Fibroblast of skin of left quadriceps (primary cell): ENCODE measurements around the gene DNAJC22.
"Not testable (repeated sequence)": the region's sequence is repeated elsewhere in the genome, so short reads cannot be mapped to it uniquely, and the experiment has no call there.

Source experiments
- DNase-seq, 2 experiments: peaks; one replicate each; pipeline ENCODE4 v3.0.0-alpha.2; 2013; ENCODE audit warnings: low read depth in 2 of 2

DNAJC22 gene

DNA sequence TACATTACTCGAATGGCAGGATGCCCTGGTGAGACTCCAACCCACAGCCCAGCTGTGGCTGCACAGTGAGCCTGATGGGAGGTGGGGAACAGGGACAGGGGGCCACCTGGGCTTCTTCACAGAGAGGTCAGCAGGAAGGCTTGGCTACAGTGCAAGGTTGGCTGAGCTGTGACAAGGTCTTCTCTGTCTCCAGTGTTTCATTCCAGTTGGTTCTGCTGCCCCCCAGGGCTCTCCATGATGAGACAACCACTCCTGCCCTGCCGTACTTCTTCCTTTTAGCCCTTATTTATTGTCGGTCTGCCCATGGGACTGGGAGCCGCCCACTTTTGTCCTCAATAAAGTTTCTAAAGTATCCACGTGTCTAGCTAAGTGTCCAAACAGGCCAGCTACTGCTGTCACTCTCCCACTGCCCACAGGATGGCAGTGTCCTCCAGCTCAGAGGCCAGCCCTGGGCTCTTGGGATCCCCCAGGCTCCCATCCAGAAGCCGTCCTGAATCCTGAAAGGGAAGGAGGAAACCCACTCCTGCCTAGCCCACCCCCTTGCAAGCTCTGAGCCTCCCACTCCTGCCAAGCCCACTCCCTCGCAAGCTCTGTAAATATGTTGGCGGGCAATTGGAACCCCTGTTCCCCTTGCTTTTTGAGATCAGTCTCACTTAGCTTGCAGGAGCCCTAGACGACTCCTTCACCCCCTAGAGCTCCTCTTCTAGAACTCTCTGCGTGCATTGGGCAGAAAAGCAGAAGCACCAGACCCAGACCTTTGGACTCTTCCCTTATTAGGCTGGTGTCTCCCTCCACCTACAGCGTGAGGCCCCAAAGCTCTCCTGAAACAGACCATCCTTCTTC is 15.1 kb upstream of the DNAJC22 start:
- peak in 1 of 2 experiments; percentile 32 for DNase-seq

- no peak for DNase-seq
Observed at GRCh38 chr12:49332441-49332861, 14.2 kb upstream of the DNAJC22 start.

DNA sequence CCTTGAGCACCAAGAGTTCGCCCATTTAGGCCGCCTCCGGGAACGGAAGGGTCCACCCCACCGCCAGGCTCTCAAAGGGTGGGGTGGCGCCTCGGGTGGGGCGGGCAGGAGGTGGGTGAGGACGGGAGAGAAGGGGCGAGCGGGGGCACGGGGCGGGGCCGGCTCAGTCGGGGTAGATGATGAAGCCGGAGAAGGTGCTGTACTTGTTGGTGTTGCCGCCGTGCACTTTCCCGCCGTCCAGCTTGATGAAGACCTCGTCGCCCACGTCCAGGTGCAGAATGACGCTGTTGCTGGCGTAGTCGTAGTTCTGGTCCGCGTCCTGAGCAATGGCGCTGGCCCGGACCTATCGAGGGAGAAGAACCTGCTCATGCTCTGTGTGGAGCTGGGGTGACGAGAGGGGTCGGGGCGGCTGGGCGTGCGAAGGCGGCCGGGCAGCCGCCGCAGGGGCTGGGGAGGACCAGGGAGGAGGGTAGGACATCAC is 13.8 kb upstream of the DNAJC22 start:
- DNase-seq = no peak

GRCh38 chr12:49333778-49334177 is 12.9 kb upstream of the DNAJC22 start:
- DNase-seq = not testable (repeated sequence)

- DNase-seq = no peak
Observed at GRCh38 chr12:49334226-49334625, 12.5 kb upstream of the DNAJC22 start.

DNA sequence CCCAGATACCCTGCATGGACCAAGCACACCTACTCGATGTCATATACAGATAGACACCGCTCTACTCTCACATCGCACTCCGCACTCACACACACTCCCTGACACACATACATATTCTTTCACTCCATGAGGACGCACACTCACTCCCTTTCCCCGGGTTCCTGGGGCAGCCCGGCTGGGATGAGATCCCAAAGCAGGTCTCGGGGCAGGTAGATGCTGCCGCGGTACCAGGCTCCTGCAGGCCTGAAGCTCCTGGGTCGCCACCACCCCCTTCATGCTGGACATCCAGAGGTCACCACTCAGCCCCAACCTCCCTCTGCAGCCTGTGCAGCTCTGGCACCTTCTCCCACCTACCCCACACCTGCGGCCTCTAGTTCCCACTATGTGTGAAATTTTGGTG is 12.0 kb upstream of the DNAJC22 start:
- DNase-seq = no peak

DNA sequence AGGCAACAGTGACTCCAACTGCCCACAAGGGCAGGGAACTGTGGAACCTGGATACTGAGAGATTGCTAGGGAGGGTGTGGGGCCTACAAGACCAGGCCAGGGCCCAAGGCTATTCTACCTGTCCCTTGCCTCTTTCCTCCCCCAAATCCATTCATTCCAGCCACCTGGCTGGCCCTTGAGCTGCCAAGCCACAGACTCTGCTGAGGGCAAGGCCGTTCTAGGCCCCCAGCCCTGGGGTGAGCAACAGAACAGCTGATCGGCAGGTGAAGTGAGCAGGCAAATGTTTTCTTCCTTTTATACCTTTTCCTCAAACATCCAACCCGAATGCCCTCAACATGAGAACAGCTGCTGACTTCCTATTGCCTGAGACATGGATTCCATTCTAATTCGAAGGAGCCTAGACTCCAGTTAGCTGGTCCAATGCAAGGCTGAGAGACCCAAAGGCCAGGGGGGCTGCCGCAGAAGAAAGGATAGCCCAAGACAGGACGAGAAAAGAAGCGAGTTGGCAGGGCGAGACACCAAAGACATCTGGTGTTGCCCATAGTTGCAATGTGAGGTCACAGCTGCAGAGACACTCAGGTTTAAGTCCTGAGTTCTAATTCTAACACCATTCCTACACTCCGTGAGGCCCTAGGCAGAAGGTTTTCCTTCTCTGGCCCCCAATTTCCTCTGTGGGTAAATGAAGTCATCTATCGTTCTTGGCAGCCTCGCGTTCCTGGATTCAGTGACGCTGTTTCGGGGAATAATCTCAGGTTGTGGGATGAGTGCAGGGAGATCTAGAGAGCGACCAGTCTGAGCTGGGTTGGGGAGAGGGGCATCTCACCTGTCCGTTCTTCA is 11.4 kb upstream of the DNAJC22 start:
- DNase-seq = no peak

DNA sequence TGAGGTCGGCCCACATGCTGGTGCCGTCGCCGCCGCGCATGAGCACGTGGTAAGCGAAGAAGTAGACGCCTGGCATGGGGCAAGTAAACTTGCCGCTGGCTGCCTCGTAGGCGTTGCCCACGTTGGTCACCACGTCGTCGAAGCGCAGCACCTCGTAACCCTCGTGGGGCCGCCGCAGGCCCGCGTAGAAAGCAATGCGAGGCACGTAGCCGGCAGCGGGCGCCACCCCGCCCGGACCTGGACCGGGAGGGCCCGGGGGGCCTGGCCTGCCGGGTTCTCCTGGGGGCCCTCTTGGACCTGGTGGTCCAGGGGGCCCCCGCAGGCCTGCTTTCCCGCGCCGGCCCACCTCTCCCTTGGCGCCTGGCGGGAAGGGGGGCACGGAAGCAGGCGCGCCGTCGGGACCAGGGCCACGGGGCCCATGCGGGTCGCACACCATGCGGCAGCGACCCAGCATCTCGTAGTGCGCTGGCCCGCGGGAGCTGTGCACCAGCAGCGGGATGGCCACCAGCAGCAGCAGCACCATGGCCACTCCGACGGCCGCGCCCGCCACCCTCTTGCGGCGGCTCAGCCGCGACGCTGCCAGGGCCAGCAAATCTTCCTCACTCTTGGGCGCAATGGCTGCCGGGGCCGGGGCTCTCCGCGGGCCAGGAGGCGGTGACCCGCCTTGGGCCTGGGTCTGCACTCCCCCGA is 10.6 kb upstream of the DNAJC22 start:
- no peak for DNase-seq

DNA sequence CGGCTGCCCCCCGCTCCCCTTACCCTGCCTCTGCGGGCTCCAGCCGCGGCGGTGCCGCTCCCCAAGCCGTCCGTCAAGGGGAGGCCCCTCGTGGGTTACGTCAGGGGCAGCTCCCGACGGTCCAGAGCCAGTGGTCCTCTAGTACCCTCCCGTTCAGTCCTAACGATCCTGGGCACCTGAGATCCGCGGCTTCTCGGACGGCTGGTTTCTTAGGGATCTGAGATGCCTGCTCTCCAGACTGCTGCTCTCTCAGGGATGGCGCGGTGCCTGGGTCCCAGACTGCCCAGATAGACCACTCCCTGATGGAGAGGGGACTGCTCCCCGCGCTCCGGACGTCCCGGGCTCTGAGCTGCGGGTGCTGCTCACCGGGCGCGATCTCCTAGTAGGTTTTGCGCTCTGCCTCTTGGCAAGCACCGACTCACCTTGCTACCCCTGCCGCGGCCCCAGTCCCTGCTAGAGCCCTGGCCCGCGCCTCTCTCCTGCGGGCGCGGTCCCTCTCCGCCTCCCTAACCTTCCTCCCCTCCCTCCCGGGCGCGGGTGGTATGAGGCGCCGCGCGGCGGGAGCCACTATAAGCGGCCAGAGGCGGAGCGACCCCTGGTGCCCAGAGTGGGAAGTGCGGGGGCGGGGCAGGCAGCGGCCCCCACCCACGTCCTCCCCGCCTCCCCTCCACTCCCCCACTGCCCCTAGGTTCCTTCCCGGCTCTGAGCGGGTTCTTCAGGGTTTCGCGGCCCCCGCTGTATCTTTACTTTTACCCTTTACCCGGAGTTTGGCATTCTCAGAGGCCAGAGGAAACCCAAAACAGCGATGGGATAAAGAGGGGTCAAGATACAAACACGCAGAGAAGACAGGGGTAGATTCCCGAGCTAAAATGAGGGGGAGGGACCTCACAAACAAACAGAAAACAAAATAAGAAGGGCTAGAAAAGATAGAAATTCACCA is 9.8 kb upstream of the DNAJC22 start, which contains the start of gene C1QL4:
TSS of gene C1QL4 (minus strand) at position 544 of the 940 bp plus-strand sequence. CDS start 711 bp downstream, outside the sequence.
- DNase-seq = peak in 1 of 2 experiments; percentile 23

GRCh38 chr12:49338830-49339463 is 7.7 kb upstream of the DNAJC22 start:
- DNase-seq = no peak

DNA sequence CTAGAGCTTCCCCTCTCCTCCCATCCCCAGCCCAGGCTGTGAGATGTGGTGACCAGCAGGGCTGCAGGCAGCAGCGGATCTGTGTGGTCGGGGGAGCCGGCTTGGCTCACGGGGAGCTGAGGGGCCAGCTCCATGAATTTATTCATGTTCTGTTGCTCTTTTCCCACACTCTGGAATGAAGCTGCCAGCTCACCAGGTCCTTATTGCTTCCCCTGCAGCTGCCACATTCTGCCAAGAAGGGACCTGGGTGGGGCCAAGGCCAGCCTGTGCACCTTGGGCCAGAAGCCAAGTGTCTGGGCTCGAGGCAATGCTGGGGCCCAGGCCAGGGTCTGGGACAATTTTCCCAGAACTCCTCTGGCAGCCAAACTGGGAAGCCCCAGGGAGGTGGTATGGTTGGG is 7.2 kb upstream of the DNAJC22 start:
- no peak for DNase-seq

GRCh38 chr12:49340095-49340870 is 6.4 kb upstream of the DNAJC22 start:
- no peak for DNase-seq

GRCh38 chr12:49340971-49341776 is 5.5 kb upstream of the DNAJC22 start:
- no peak for DNase-seq

DNA sequence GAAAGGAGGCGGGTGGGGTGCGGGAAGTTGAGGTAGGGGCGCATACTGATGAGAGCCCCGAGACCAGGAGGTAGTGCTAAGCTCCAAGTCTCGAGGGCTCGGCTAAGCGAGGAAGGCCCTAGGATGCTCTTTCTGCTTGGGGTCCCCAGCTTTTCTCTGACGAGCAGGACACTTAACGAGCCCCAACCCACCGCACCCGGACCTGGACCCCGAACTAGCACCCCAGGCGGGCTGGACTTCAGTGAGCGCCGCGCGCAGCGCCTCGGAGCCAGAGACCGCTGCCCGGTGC is 5.0 kb upstream of the DNAJC22 start:
- no peak for DNase-seq

DNA sequence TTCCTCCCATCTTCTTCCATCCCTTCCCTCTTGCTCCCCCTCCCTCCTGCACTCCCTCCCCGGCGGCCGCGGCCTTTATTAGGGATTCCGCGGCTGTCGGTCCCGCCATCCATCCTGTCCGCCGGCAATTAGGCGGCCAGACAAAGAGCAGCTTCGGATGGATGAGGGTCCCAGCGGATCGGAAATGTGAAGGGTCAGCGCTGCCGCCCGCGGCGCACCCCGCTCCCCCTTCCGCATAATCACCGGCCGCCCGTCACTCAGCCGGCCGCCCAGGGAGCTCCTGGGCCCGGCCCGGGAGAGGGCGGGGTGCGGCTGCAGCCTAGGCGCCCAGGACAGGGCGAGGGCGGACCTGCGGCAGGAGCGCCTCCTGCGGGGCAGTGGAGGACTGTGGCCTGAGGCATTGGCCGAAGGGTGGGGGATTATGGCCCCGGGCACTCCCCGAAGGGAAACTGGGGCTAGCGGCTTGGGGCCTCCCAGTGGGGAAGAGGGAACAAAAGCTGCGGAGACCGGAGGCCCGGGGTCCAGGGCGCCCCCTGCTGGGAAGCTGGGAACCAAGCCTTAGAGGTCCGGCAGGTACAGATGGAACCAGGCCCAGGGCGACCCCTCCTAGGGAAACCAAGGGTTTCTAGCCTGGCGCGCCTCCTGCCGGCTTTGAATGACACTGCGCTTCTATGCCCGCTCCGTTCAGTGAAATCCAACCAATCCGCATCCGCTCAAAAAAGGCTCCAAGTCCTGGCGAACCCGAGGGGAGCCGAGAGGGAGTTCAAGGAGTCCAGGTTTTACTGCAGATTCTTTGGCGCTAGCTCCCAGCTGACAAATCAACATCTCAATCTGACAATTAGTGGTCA is 4.4 kb upstream of the DNAJC22 start:
- no peak for DNase-seq

- DNase-seq = no peak
Observed at GRCh38 chr12:49342914-49343731, 3.6 kb upstream of the DNAJC22 start.

DNA sequence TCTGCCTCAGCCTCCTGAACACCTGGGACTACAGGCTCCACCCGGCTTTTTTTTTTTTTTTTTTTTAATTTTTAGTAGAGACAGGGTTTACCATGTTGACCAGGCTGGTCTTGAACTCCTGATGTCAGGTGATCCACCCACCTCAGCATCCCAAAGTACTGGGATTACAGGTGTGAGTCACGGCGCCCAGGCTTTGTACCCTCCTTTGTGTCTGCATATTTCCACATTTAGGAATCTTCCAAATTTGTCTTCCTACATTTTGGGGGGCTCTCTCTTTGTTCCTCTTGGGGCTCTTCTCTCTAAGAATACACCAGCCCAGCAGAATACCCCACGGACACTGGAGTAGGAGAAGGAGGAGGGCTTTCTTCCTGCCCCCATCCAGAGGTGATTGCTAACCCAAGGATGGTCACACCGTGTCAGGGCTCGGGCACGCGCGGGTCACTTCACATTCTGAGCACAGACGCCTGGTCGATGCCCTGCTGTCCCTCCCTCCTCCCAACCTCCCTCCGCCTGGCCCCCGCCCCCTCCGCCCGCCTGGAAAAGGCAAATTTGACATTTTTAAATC is 2.1 kb upstream of the DNAJC22 start:
- DNase-seq = no peak
